SU-DHL-6 (cell line): ENCODE data around the gene PDZD2.
"Not testable (repeated sequence)": the region's sequence is repeated elsewhere in the genome, so short reads cannot be mapped to it uniquely, and the experiment has no call there.

Experiments
- H2AFZ ChIP-seq: fragments of 200-600 bp; sonication (generic); 2 replicates; pipeline ENCODE4 v1.6.1; 2014; ENCODE audit warnings: low read depth, mild to moderate bottlenecking, moderate library complexity, mixed read lengths, antibody characterized with exemption, low read length; ENCODE audit not compliant: severe bottlenecking
- H3F3A ChIP-seq: fragments of 200-600 bp; shearing (Covaris generic); 2 replicates; pipeline ENCODE4 v1.6.0; 2016; ENCODE audit warnings: antibody characterized with exemption, mild to moderate bottlenecking; ENCODE audit not compliant: insufficient read depth
- H3K27ac ChIP-seq: fragments of 200-600 bp; sonication (generic); 2 replicates; pipeline ENCODE4 v1.5.1; 2016; ENCODE audit warnings: low read depth, mild to moderate bottlenecking, low read length, moderate library complexity, mixed read lengths
- H3K27me3 ChIP-seq: fragments of 200-600 bp; sonication (generic), shearing (Covaris generic); 2 replicates; pipeline ENCODE4 v1.6.0; 2014; ENCODE audit warnings: mild to moderate bottlenecking, low read length
- H3K36me3 ChIP-seq: fragments of 200-600 bp; sonication (generic); 2 replicates; pipeline ENCODE4 v1.6.1; 2014; ENCODE audit warnings: mild to moderate bottlenecking, low read length, mixed read lengths
- H3K4me2 ChIP-seq: fragments of 300-600, 200-600 bp; shearing (Covaris generic), sonication (generic); 2 replicates; pipeline ENCODE4 v1.6.0; 2014; ENCODE audit warnings: low read length, low read depth, mild to moderate bottlenecking; ENCODE audit not compliant: poor library complexity, severe bottlenecking
- H3K4me3 ChIP-seq: fragments of 200-600 bp; sonication (generic); 2 replicates; pipeline ENCODE4 v1.5.1; 2014; ENCODE audit warnings: antibody characterized with exemption, low read length, mild to moderate bottlenecking, mixed read lengths; ENCODE audit not compliant: insufficient read depth, poor library complexity, severe bottlenecking
- H3K79me2 ChIP-seq: fragments of 200-600 bp; sonication (generic); 2 replicates; pipeline ENCODE4 v1.6.1; 2014; ENCODE audit warnings: mild to moderate bottlenecking, low read length, moderate library complexity; ENCODE audit not compliant: insufficient read depth
- H3K9ac ChIP-seq: fragments of 200-600 bp; sonication (generic); 2 replicates; pipeline ENCODE4 v1.7.0; 2014; ENCODE audit warnings: mild to moderate bottlenecking, low read length
- H3K9me2 ChIP-seq: fragments of 200-600 bp; sonication (generic); replicated peaks from 2 replicates; pipeline ENCODE4 v1.6.1; 2014; ENCODE audit warnings: low read length; ENCODE audit not compliant: insufficient read depth
- H3K9me3 ChIP-seq: fragments of 200-600 bp; sonication (generic); 2 replicates; pipeline ENCODE4 v1.6.1; 2014; ENCODE audit warnings: low read length, mixed read lengths; ENCODE audit not compliant: insufficient read depth
- H4K20me1 ChIP-seq: fragments of 200-600 bp; sonication (generic); 2 replicates; pipeline ENCODE4 v1.6.1; 2014; ENCODE audit warnings: low read depth, mild to moderate bottlenecking, antibody characterized with exemption, low read length, moderate library complexity, mixed read lengths
- EZH2phosphoT487 ChIP-seq: fragments of 200-600 bp; sonication (generic), shearing (Covaris generic); conservative IDR thresholded peaks from 2 replicates; pipeline ENCODE4 v1.6.1; 2018; ENCODE audit warnings: mild to moderate bottlenecking, antibody characterized with exemption, low read length, moderate library complexity, mixed read lengths
- TF ChIP-seq, protein P1 (sequence below): fragments of 200-600 bp; sonication (generic); IDR thresholded peaks from one replicate; pipeline ENCODE4 v1.5.1; 2017; ENCODE audit warnings: antibody characterized with exemption, mild to moderate bottlenecking, low read length, moderate library complexity; ENCODE audit not compliant: insufficient read depth, poor library complexity, severe bottlenecking

The PDZD2 gene

DNA sequence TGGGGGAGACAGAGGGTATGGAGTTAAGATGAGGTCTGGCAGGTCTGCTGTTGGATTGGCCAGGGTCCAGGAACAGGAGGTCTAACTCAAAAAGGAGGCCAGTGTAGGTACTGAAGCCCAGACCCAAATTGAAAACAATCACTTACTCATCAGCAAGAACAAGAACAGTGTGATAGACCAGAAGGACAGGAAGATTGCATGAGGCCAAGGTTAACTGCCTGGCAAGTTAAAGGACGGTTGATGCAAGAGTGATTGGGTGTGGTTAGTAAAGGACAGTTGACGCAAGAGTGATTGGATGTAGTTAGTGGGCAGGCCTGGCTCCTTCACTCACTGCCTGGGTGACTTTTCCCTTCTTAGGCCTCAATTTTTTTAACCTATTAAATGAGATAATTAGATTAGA, 132.6 kb downstream of the PDZD2 start:
- TF ChIP-seq, protein P1, sequence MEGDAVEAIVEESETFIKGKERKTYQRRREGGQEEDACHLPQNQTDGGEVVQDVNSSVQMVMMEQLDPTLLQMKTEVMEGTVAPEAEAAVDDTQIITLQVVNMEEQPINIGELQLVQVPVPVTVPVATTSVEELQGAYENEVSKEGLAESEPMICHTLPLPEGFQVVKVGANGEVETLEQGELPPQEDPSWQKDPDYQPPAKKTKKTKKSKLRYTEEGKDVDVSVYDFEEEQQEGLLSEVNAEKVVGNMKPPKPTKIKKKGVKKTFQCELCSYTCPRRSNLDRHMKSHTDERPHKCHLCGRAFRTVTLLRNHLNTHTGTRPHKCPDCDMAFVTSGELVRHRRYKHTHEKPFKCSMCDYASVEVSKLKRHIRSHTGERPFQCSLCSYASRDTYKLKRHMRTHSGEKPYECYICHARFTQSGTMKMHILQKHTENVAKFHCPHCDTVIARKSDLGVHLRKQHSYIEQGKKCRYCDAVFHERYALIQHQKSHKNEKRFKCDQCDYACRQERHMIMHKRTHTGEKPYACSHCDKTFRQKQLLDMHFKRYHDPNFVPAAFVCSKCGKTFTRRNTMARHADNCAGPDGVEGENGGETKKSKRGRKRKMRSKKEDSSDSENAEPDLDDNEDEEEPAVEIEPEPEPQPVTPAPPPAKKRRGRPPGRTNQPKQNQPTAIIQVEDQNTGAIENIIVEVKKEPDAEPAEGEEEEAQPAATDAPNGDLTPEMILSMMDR, result no peak
- TF ChIP-seq EZH2phosphoT487, result no peak
- no peaks in the 10 kb centered on the region for H3K36me3 ChIP-seq
- no peak overlapping the region for H3K4me2 ChIP-seq
- no peak overlapping the region for H2AFZ ChIP-seq
- no peaks in the 10 kb centered on the region for H3K79me2 ChIP-seq
- no peaks in the 10 kb centered on the region for H3K9me3 ChIP-seq
- H3K27me3 ChIP-seq, result no peaks in the 10 kb centered on the region
- no peaks in the 10 kb centered on the region for H4K20me1 ChIP-seq
- H3K4me3 ChIP-seq, result no peak overlapping the region
- no peak overlapping the region for H3K27ac ChIP-seq
- H3K9me2 ChIP-seq, result no peaks in the 10 kb centered on the region
- no peak overlapping the region for H3K9ac ChIP-seq
- no peaks in the 10 kb centered on the region for H3F3A ChIP-seq

DNA sequence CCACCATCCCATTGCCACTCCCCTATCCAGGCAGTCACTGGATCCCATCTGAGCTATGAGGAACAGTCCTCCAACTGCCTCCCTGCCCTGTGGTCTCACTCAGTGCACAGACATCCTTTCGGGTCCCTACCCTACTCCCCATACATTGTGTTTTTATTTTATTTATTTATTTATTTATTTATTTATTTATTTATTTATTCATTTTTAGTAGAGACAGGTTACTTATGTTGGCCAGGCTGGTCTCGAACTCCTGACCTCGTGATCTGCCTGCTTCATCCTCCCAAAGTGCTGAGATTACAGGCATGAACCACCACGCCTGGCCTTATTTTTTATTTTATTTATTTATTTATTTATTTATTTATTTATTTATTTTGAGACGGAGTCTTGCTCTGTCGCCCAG, 137.4 kb downstream of the PDZD2 start:
- not testable (repeated sequence) for H3K27ac ChIP-seq, H3K4me3 ChIP-seq, H3K79me2 ChIP-seq, H3F3A ChIP-seq, H3K36me3 ChIP-seq, H3K4me2 ChIP-seq, H3K9ac ChIP-seq, H3K9me3 ChIP-seq, H3K27me3 ChIP-seq, H4K20me1 ChIP-seq, H3K9me2 ChIP-seq, H2AFZ ChIP-seq

DNA sequence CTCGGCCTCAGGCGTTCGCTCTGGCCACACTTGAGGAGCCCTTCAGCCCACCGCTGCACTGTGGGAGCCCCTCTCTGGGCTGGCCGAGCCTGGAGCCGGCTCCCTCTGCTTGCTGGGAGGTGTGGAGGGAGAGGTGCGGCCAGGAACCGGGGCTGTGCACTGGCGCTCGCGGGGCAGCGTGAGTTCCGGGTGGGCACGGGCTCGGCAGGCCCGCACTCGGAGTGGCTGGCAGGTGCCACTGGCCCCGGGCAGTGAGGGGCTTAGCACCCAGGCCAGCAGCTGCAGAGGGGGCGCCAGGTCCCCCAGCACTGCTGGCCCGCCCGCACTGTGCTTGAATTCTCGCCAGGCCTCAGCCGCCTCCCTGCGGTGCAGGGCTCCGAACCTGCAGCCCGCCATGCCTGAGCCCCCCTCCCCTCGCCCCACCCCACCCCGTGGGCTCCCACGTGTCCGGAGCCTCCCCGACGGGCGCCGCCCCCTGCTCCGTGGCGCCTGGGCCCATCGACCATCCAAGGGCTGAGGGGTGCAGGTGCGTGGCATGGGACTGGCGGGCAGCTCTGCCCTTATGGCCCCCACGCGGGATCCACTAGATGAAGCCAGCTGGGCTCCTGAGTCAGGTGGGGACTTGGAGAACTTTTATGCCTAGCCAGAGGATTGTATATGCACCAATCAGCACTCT, 138.2 kb downstream of the PDZD2 start:
- no peak overlapping the region for H3K27ac ChIP-seq
- H3K9ac ChIP-seq, result no peak overlapping the region
- no peak overlapping the region for H2AFZ ChIP-seq
- no peaks in the 10 kb centered on the region for H3F3A ChIP-seq
- no peak for TF ChIP-seq EZH2phosphoT487
- TF ChIP-seq, protein P1, result no peak
- no peaks in the 10 kb centered on the region for H3K9me2 ChIP-seq
- H3K9me3 ChIP-seq, result no peaks in the 10 kb centered on the region
- no peaks in the 10 kb centered on the region for H3K27me3 ChIP-seq
- no peaks in the 10 kb centered on the region for H3K36me3 ChIP-seq
- H4K20me1 ChIP-seq, result no peaks in the 10 kb centered on the region
- no peak overlapping the region for H3K4me2 ChIP-seq
- no peaks in the 10 kb centered on the region for H3K79me2 ChIP-seq
- no peak overlapping the region for H3K4me3 ChIP-seq

DNA sequence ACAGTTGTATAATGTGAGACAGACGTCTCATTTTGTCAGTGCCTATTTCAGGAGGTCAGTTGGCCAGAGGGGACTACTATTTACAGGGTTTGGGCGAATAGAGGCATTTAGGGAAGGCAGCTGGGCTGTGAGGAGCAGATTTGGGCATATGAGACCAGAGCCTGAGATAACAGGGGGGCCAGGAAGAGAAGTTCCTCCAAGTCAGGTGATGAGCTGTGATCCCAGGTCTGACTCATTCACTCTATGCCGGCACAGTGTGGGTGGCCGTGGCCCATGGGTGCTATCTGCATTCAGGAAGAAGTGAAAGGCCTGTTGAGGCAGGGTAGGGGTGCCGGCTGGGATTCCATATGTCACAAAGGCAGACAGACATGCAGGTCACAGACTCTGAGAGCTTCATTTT, 142.8 kb downstream of the PDZD2 start:
- no peaks in the 10 kb centered on the region for H3F3A ChIP-seq
- no peaks in the 10 kb centered on the region for H4K20me1 ChIP-seq
- H3K9ac ChIP-seq, result no peak overlapping the region
- H3K27ac ChIP-seq, result no peak overlapping the region
- H3K9me2 ChIP-seq, result no peaks in the 10 kb centered on the region
- H3K4me3 ChIP-seq, result no peak overlapping the region
- H3K27me3 ChIP-seq, result no peaks in the 10 kb centered on the region
- no peak overlapping the region for H3K4me2 ChIP-seq
- no peaks in the 10 kb centered on the region for H3K79me2 ChIP-seq
- TF ChIP-seq, protein P1, result no peak
- no peak for TF ChIP-seq EZH2phosphoT487
- no peak overlapping the region for H2AFZ ChIP-seq
- H3K9me3 ChIP-seq, result no peaks in the 10 kb centered on the region
- H3K36me3 ChIP-seq, result no peaks in the 10 kb centered on the region
